A549 (cell line): ENCODE data around the gene STAT5B.

ENCODE experiments used
- EP300 ChIP-seq, 2 experiments: fragments of >200 bp; sonication (Bioruptor Twin); formaldehyde crosslinking; IDR thresholded peaks; 2 replicates in 1 of 2; 3 replicates in 1 of 2; pipeline ENCODE4 v1.6.1; 2016 to 2017
- ESRRA ChIP-seq: fragments of 150-350 bp; IDR thresholded peaks from 2 replicates; pipeline ENCODE4 v1.6.1; 2014; ENCODE audit warnings: mild to moderate bottlenecking, low read length, borderline replicate concordance
- POLR2A ChIP-seq: IDR thresholded peaks from 2 replicates; pipeline ENCODE4 v1.6.1; 2012; ENCODE audit warnings: mild to moderate bottlenecking, low read length
- ZFP36 ChIP-seq: fragments of 450-650 bp; IDR thresholded peaks from 2 replicates; pipeline ENCODE4 v1.6.1; 2014; ENCODE audit warnings: borderline replicate concordance; ENCODE audit not compliant: partially characterized antibody
- TF ChIP-seq, protein P1 (sequence below): fragments of >200 bp; sonication (Bioruptor Twin); formaldehyde crosslinking; IDR thresholded peaks from 3 replicates; pipeline ENCODE4 v1.5.1; 2016
- TF ChIP-seq, protein P2 (sequence below): fragments of 200-600 bp; sonication (generic); IDR thresholded peaks from 2 replicates; pipeline ENCODE4 v1.6.1; 2016; ENCODE audit warnings: antibody characterized with exemption, mild to moderate bottlenecking, moderate library complexity

DNA sequence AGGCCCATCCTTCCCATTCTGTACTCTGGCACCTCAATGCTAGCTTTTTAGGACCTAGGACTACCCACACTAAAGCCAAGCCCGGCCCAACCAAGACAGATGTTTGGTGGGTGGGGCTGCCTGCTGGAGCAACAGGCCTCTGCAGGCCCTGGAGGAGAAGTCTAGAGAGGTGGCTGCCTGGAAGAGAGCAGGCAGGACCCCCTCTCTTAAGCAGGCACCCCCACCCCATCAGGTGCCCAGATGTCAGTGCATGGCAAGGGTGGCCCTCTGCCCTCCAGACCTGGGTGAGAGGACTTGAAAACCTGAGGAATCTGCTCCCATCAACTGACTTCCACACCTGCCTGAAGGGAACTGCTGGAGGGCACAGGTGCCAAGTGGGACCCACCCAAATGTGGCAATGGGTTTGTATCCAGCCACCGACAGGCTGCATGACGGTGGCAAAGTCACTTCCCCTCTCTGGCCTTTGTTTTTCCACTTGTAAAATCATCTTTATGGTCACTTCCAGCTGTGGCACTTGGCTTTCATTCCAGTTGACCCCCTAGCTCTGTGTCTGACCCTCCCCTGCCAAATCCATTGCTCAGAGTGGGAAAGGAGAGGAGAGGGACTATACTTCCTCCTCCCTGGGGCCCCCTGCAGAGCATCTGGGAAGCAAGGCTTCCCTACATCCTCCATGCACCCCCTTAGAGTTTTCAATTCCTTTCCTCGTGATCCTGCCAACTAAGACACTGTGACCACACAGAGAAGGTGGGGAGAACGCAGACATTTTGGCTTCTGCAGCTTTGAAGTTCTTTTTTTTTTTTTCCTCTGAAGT is 10.4 kb upstream of the STAT5B start:
- TF ChIP-seq, protein P1, sequence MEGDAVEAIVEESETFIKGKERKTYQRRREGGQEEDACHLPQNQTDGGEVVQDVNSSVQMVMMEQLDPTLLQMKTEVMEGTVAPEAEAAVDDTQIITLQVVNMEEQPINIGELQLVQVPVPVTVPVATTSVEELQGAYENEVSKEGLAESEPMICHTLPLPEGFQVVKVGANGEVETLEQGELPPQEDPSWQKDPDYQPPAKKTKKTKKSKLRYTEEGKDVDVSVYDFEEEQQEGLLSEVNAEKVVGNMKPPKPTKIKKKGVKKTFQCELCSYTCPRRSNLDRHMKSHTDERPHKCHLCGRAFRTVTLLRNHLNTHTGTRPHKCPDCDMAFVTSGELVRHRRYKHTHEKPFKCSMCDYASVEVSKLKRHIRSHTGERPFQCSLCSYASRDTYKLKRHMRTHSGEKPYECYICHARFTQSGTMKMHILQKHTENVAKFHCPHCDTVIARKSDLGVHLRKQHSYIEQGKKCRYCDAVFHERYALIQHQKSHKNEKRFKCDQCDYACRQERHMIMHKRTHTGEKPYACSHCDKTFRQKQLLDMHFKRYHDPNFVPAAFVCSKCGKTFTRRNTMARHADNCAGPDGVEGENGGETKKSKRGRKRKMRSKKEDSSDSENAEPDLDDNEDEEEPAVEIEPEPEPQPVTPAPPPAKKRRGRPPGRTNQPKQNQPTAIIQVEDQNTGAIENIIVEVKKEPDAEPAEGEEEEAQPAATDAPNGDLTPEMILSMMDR: no peak
- no peak for TF ChIP-seq ESRRA
- no peak for TF ChIP-seq ZFP36
- TF ChIP-seq, protein P2, sequence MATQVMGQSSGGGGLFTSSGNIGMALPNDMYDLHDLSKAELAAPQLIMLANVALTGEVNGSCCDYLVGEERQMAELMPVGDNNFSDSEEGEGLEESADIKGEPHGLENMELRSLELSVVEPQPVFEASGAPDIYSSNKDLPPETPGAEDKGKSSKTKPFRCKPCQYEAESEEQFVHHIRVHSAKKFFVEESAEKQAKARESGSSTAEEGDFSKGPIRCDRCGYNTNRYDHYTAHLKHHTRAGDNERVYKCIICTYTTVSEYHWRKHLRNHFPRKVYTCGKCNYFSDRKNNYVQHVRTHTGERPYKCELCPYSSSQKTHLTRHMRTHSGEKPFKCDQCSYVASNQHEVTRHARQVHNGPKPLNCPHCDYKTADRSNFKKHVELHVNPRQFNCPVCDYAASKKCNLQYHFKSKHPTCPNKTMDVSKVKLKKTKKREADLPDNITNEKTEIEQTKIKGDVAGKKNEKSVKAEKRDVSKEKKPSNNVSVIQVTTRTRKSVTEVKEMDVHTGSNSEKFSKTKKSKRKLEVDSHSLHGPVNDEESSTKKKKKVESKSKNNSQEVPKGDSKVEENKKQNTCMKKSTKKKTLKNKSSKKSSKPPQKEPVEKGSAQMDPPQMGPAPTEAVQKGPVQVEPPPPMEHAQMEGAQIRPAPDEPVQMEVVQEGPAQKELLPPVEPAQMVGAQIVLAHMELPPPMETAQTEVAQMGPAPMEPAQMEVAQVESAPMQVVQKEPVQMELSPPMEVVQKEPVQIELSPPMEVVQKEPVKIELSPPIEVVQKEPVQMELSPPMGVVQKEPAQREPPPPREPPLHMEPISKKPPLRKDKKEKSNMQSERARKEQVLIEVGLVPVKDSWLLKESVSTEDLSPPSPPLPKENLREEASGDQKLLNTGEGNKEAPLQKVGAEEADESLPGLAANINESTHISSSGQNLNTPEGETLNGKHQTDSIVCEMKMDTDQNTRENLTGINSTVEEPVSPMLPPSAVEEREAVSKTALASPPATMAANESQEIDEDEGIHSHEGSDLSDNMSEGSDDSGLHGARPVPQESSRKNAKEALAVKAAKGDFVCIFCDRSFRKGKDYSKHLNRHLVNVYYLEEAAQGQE: no peak
- no peak for TF ChIP-seq EP300 (IDR thresholded peaks at IDR 0.05)
- no peak for TF ChIP-seq POLR2A
